Kidney epithelial cell (primary cell): ENCODE measurements around the gene OAT. TPM values are rescaled to one million over a fixed set of nuclear protein-coding genes. Genes with fewer than 3 reads are reported as not detected.

Experiments
- DNase-seq: peaks from one replicate; pipeline ENCODE4 v3.0.0-alpha.2; 2010; ENCODE audit warnings: low read depth
- H3K27me3 ChIP-seq: 2 replicates; pipeline ENCODE4 v1.6.0; 2011; ENCODE audit warnings: low read length; ENCODE audit not compliant: control insufficient read depth, insufficient read depth
- H3K36me3 ChIP-seq: 2 replicates; pipeline ENCODE4 v1.5.1; 2011; ENCODE audit warnings: low read length; ENCODE audit not compliant: control insufficient read depth, insufficient read depth
- H3K4me3 ChIP-seq: 2 replicates; pipeline ENCODE4 v1.5.1; 2011; ENCODE audit warnings: low read depth, mild to moderate bottlenecking, control low read depth, low read length
- total RNA-seq: library from RNA; depleted of rRNA; stranded (reverse); fragments of >200 nt; gene quantifications from 2 replicates; pipeline ENCODE4 v1.2.3, GENCODE V29; 2015
- TF ChIP-seq, protein P1 (sequence below): IDR thresholded peaks from 2 replicates; pipeline ENCODE4 v1.5.1; 2011; ENCODE audit warnings: mild to moderate bottlenecking, moderate library complexity, low read length, control low read depth, inconsistent platforms; ENCODE audit not compliant: insufficient read depth, poor library complexity, severe bottlenecking

The OAT gene
- total RNA-seq, 1 donor from 2014 or later = 64.8 TPM

- peaks cover 38% of the 10 kb centered on the region for H3K27me3 ChIP-seq
- no peak for DNase-seq
Measured at GRCh38 chr10:124455441-124455840, 36.7 kb upstream of the OAT start.

DNA sequence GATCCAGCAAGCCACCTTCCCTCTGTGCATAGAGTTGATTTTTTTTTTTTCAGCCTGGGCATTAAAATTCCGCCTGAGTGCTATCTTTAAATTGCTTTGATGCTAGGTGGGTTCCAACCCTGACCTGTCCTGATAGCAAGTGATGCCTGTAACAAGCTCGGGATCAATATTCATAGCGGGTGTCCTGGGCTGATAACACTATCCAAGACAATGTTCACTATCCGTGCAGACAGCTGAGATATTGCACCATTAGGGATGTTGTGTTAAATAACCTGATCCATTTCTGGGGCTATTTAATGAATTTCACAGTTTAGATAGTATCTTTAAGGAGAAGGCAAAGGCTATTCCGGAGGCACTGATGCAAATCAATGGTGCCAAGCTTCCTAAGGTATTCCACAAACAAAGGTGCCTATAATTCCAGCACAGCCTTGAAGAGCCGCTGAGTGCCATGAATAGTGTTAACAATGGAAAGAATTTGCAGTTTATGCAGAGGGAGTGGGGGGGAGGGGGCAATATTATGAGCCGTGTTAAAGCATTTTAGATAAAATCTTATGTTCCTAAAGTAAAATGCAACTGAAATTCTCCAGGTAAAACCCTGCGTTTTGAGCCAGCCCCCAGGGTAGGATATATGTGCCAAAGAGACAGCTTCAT is 35.4 kb upstream of the OAT start:
- DNase-seq = no peak
- TF ChIP-seq, protein P1, sequence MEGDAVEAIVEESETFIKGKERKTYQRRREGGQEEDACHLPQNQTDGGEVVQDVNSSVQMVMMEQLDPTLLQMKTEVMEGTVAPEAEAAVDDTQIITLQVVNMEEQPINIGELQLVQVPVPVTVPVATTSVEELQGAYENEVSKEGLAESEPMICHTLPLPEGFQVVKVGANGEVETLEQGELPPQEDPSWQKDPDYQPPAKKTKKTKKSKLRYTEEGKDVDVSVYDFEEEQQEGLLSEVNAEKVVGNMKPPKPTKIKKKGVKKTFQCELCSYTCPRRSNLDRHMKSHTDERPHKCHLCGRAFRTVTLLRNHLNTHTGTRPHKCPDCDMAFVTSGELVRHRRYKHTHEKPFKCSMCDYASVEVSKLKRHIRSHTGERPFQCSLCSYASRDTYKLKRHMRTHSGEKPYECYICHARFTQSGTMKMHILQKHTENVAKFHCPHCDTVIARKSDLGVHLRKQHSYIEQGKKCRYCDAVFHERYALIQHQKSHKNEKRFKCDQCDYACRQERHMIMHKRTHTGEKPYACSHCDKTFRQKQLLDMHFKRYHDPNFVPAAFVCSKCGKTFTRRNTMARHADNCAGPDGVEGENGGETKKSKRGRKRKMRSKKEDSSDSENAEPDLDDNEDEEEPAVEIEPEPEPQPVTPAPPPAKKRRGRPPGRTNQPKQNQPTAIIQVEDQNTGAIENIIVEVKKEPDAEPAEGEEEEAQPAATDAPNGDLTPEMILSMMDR = no peak
- peaks cover 50% of the 10 kb centered on the region for H3K27me3 ChIP-seq
- no peaks in the 10 kb centered on the region for H3K36me3 ChIP-seq
- H3K4me3 ChIP-seq = no peak overlapping the region

More at GRCh38 chr10:124455441-124455840, 36.7 kb upstream of the OAT start:
- Histone ChIP-seq H3K36me3 (no peaks in the 10 kb centered on the region), H3K4me3 (no peak overlapping the region)
- TF ChIP-seq, protein P1 = no peak

- no peak for DNase-seq
- Histone ChIP-seq H3K4me3 (no peak overlapping the region), H3K36me3 (no peaks in the 10 kb centered on the region), H3K27me3 (peaks cover 72% of the 10 kb centered on the region)
- TF ChIP-seq, protein P1 = no peak
Measured at GRCh38 chr10:124451276-124451675, 32.6 kb upstream of the OAT start.

GRCh38 chr10:124450783-124451057 is 32.0 kb upstream of the OAT start:
- Histone ChIP-seq H3K27me3 (peaks cover 72% of the 10 kb centered on the region), H3K36me3 (no peaks in the 10 kb centered on the region), H3K4me3 (no peak overlapping the region)
- TF ChIP-seq, protein P1 = no peak
- DNase-seq = no peak

DNA sequence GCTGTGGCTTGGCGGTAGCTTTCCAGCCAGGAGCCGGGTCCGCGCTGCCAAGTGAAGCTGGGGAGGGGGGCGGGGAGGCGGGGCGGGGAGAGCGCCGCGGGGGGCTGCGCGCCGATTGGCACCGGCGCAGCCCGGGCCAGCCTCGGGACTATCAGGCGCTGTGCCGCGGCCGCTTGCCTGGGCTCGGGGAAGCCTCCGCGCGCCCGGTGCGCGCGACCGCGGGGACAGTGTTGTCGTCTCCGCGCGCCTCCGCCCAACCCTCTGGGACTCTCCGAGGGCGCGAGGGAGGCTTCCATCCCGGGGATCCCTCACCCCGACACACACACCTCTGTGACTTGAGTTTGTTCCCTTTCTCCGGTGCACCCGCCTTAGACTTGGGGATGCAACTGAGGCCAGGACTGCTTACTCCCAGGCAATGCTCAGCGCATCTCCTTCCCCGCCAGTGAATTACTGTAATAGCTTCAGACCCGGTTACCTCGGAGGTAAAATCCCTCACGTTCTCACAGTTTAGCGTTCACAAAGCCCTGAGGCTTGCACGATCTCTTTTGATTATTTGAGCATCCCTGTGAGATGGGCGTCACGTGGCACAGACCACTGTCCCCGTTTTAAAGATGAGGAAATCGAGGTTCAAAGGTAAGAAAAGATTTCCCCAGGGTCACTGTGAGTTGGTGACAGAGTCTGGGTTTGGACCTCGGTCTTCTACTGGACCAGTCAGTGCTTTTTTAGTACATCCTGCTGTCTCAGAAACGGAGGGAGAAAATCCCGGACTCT is 31.5 kb upstream of the OAT start, which contains the start of gene NKX1-2:
TSS of gene NKX1-2 (minus strand) at position 24 of the 771 bp plus-strand sequence. CDS start 92 bp downstream, outside the sequence.
- DNase-seq = no peak
- Histone ChIP-seq H3K4me3 (no peak within 1 kb of the TSS), H3K36me3 (no peaks in the 10 kb centered on the region), H3K27me3 (peaks cover 69% of the 10 kb centered on the region)
- TF ChIP-seq, protein P1 = no peak
